ENCODE results near the gene SLC2A10.
A peak's percentile ranks its signal among the peaks of the same experiment; 100 is the strongest.

SLC2A10 gene

DNA sequence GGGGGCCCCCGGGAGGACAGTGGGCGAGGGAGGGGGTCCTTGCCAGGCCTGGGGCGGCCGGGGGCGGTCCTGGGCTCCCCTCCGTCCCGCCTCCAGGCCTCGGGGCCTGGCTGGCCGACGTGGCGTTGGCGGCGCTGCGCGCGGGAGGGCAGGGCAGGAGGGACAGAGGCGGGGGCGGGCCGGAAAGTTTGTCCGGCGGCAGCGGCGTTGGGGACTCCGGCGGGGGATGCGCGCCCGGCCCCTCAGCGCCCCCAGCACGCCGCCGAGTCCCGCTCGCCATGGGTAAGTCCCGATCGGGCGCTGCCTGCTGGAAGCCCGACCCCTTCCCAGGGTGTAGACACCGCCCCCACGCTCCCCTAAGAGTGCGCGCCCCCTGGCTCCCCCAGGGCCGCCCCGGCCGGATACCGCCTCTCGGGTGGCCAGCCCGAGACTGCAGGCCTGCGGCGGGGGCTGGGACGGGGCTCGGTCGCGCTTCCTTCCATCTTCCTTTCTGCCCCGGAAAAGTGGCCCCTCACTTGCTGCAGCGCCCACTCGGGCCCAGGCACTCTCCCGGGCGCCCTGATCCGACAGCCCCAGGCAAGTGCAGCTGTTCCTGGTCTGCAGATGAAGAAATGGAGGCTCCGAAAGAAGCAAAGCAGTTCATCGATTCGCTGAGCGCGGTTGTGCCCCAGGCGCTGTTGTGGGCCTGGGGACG, at the start of gene SLC2A10:
Gene SLC2A10, plus strand, starts transcription at position 191 of the 694 bp plus-strand sequence. Its CDS starts 88 bp downstream, at position 279.
- DNase-seq (ENCODE audit: low read depth): peak; percentile 55
- TF ChIP-seq, protein P1, sequence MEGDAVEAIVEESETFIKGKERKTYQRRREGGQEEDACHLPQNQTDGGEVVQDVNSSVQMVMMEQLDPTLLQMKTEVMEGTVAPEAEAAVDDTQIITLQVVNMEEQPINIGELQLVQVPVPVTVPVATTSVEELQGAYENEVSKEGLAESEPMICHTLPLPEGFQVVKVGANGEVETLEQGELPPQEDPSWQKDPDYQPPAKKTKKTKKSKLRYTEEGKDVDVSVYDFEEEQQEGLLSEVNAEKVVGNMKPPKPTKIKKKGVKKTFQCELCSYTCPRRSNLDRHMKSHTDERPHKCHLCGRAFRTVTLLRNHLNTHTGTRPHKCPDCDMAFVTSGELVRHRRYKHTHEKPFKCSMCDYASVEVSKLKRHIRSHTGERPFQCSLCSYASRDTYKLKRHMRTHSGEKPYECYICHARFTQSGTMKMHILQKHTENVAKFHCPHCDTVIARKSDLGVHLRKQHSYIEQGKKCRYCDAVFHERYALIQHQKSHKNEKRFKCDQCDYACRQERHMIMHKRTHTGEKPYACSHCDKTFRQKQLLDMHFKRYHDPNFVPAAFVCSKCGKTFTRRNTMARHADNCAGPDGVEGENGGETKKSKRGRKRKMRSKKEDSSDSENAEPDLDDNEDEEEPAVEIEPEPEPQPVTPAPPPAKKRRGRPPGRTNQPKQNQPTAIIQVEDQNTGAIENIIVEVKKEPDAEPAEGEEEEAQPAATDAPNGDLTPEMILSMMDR (conservative IDR thresholded peaks at IDR 0.05; ENCODE audit: control insufficient read depth, insufficient read depth, low read depth, low read length): no peak
- H3K4me3 ChIP-seq (ENCODE audit: control insufficient read depth, low read depth, low read length): peak within 1 kb of the TSS; percentile 75

DNA sequence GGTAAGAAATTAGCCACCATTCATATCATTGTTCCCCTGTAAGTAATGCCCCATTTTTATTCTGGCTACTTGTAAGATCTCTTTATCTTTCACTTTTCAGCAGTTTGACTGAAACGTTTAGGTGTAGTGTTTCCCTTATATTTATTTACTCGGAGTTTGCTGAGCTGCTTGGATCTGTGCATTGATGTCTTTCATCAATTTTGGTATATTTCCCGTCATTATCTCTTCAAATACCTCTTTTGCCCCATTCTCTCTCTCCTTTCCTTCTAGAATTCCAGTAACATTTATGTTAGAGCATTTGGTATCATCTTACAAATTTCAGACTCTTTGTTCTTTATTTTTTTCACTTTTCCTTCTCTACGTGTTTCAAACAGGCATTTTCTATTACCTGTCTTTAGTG, 49.0 kb upstream of the SLC2A10 start:
- H3K4me3 ChIP-seq (ENCODE audit: control insufficient read depth, low read depth, low read length): no peak overlapping the region
- TF ChIP-seq, protein P1 (conservative IDR thresholded peaks at IDR 0.05; ENCODE audit: control insufficient read depth, insufficient read depth, low read depth, low read length): no peak
- DNase-seq (ENCODE audit: low read depth): no peak

DNA sequence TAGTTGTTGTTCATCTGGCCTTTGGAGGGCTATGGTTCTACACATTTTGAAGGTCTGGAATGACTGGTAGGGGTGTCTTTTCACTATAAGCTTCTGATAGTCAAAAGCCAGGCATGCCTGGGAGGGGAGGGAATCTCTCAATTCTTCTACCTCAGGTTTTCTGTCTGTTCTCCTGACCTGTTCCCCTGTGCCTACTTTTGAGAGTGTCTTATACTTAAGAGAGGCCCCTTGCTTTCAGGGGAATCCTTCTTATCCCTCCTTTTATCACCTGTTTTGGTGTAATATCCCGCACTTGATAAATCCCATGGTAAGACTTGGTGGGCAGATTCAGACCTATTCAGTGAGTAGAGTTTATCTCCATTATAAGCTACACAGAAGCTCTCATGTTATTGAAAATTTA, 47.8 kb upstream of the SLC2A10 start:
- no peak overlapping the region for H3K4me3 ChIP-seq (ENCODE audit: control insufficient read depth, low read depth, low read length)
- TF ChIP-seq, protein P1 (conservative IDR thresholded peaks at IDR 0.05; ENCODE audit: control insufficient read depth, insufficient read depth, low read depth, low read length): no peak
- no peak for DNase-seq (ENCODE audit: low read depth)

DNA sequence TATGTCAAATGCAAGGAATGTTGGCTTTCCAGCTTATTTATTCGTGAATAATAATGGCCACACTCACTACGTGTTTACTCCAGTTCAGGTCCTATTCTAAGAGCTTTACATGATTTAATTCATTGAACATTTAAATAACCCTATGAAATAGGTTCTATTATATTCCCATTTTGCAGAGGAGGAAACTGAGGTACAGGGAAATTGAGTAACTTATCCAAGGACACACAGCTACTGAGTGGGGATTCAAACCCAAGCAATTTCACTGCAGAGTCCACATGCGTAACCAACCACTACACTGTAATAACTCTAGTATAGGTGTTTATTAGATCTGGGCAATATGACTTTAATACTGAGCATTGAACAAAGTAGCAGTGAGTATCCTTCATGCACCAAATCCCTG, 45.9 kb upstream of the SLC2A10 start:
- H3K4me3 ChIP-seq (ENCODE audit: control insufficient read depth, low read depth, low read length): no peak overlapping the region
- TF ChIP-seq, protein P1 (conservative IDR thresholded peaks at IDR 0.05; ENCODE audit: control insufficient read depth, insufficient read depth, low read depth, low read length): no peak
- DNase-seq (ENCODE audit: low read depth): no peak

DNA sequence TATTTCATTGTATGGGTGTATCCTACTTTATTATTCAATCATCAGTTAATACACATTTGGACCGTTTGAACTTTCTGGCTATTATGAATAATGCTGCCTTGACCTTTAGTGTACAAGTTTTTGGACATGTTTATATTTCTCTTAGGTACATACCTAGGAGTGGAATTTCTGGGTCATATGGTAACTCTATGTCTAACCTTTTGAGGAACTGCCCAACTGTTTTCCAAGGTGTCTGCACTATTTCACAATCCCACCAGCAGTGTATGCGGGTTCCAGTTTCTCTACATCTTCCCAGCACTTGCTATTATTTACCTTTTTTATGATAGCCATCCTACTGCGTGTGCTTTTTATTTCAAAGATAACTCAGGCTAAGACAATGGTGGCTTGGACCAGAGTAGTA, 43.8 kb upstream of the SLC2A10 start:
- no peak overlapping the region for H3K4me3 ChIP-seq (ENCODE audit: control insufficient read depth, low read depth, low read length)

DNA sequence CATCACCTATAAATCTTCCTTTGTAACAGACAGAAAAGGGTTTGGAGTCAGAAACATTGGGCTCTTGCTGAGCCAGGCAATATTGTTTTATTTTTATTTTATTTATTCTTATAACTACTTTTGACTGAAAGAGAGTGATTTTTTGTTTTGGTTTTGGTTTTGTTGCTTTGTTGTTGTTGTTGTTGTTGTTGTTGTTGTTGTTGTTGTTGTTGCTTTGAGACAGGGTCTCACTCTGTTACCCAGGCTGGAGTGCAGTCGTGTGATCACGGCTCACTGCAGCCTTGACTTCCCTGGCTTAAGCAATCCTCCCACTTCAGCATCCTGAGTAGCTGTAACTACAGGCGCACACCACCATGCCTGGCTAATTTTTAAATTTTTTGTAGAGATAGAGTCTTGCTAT, 43.1 kb upstream of the SLC2A10 start:
- TF ChIP-seq, protein P1 (conservative IDR thresholded peaks at IDR 0.05; ENCODE audit: control insufficient read depth, insufficient read depth, low read depth, low read length): no peak
- no peak overlapping the region for H3K4me3 ChIP-seq (ENCODE audit: control insufficient read depth, low read depth, low read length)
- DNase-seq (ENCODE audit: low read depth): no peak

More for the DNA sequence above, 43.8 kb upstream of the SLC2A10 start:
- TF ChIP-seq, protein P1 (conservative IDR thresholded peaks at IDR 0.05; ENCODE audit: control insufficient read depth, insufficient read depth, low read depth, low read length): no peak
- DNase-seq (ENCODE audit: low read depth): no peak
